Testis (tissue), 3 donors: ENCODE measurements around the gene LTBP1. TPM values are rescaled to one million over a fixed set of nuclear protein-coding genes. Genes with fewer than 3 reads are reported as not detected.
"Not testable (repeated sequence)": the region's sequence is repeated elsewhere in the genome, so short reads cannot be mapped to it uniquely, and the experiment has no call there.

Source experiments
- DNase-seq: peaks from one replicate; pipeline ENCODE4 v3.0.0-alpha.2; 2019
- H3K27ac ChIP-seq, 2 donors: fragments of 200-600 bp; sonication (generic); one replicate each; pipeline ENCODE4 v1.5.1; 2019
- H3K27me3 ChIP-seq: fragments of 200-600 bp; sonication (generic); one replicate; pipeline ENCODE4 v1.5.1; 2019
- H3K36me3 ChIP-seq: fragments of 200-600 bp; sonication (generic); one replicate; pipeline ENCODE4 v1.5.1; 2017; ENCODE audit warnings: low read depth; ENCODE audit errors: missing control alignments
- H3K4me1 ChIP-seq: fragments of 200-600 bp; sonication (generic); one replicate; pipeline ENCODE4 v1.5.1; 2019
- H3K4me3 ChIP-seq, 2 donors: fragments of 200-600 bp; sonication (generic); one replicate each; pipeline ENCODE4 v1.5.1; 2017 to 2019
- H3K9me3 ChIP-seq: fragments of 200-600 bp; sonication (generic); one replicate; pipeline ENCODE4 v1.5.1; 2017
- POLR2A ChIP-seq: fragments of 450-650 bp; IDR thresholded peaks from one replicate; pipeline ENCODE4 v1.6.1; 2017; ENCODE audit warnings: antibody characterized with exemption, mild to moderate bottlenecking, moderate library complexity
- WGBS, 2 donors: methylation state at CpG; one replicate each; pipeline ENCODE4 v1.1.5; 2018; 5-methylcytosine and 5-hydroxymethylcytosine counted together
- intact Hi-C: fragments of 100-400 bp; cut with DNase I; formaldehyde crosslinking; loops from one replicate; pipeline ENCODE4 v1.15.1; 2023; ENCODE audit warnings: low total_unique reads
- polyA plus RNA-seq: library from polyadenylated mRNA; stranded (reverse); fragments of 350-450 nt; fragmentation: Illumina TruSeq; extraction: RNeasy Lipid Tissue Mini Kit (QIAGEN cat#74804); gene quantifications from one replicate; pipeline ENCODE4 v1.2.3, GENCODE V29; 2014; ENCODE audit warnings: low read depth, low replicate concordance; ENCODE audit not compliant: insufficient read depth
- total RNA-seq, 2 donors: library from RNA; depleted of rRNA; stranded (reverse); fragments of >200 nt; gene quantifications; one replicate each; pipeline ENCODE4 v1.2.3, GENCODE V29; 2016
- TF ChIP-seq, protein P1 (sequence below), 3 experiments: fragments of 450-650 bp in 2 of 3; fragments of 200-600 bp in 1 of 3; sonication (generic) in 1 of 3; IDR thresholded peaks; one replicate each; pipeline ENCODE4 v1.5.1; 2016 to 2019; ENCODE audit warnings: antibody characterized with exemption in 3 of 3, mild to moderate bottlenecking in 2 of 3, moderate library complexity in 1 of 3

Gene LTBP1
- total and polyA plus RNA-seq, 3 donors from 2014 or later: 39.6 to 51.5 (median 44.0) TPM

DNA sequence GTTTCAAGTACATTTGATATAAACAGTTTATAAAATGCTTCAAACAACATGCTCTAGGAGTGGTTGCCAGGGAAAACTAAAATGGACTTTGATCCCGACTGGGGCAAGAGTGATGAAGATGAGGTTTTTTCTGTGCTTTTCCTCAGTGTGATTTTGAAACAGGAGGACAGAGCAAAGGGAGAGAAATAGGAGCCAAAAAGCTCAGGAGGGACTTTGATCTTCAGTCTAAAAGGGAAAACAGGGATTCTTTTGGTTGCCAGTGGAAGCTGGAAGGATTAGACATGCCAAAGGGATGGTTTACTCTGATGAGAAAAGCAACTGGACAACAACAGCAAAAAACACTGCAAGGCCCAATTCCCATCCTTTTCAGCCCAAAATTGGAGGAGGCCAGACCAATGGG, 95.5 kb downstream of the LTBP1 start:
- no peaks in the 10 kb centered on the region for H3K27me3 ChIP-seq
- DNase-seq: no peak
- no peak overlapping the region for H3K27ac ChIP-seq
- WGBS, 2 donors: 45 to 56% methylated on average over 1 of the region's 1 CpG
- no peak overlapping the region for H3K4me3 ChIP-seq
- intact Hi-C loops: no loop called here
- H3K9me3 ChIP-seq: no peaks in the 10 kb centered on the region
- no peaks in the 10 kb centered on the region for H3K36me3 ChIP-seq
- no peaks in the 10 kb centered on the region for H3K4me1 ChIP-seq
- TF ChIP-seq, protein P1, sequence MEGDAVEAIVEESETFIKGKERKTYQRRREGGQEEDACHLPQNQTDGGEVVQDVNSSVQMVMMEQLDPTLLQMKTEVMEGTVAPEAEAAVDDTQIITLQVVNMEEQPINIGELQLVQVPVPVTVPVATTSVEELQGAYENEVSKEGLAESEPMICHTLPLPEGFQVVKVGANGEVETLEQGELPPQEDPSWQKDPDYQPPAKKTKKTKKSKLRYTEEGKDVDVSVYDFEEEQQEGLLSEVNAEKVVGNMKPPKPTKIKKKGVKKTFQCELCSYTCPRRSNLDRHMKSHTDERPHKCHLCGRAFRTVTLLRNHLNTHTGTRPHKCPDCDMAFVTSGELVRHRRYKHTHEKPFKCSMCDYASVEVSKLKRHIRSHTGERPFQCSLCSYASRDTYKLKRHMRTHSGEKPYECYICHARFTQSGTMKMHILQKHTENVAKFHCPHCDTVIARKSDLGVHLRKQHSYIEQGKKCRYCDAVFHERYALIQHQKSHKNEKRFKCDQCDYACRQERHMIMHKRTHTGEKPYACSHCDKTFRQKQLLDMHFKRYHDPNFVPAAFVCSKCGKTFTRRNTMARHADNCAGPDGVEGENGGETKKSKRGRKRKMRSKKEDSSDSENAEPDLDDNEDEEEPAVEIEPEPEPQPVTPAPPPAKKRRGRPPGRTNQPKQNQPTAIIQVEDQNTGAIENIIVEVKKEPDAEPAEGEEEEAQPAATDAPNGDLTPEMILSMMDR (IDR thresholded peaks at IDR 0.05): no peak
- no peak for TF ChIP-seq POLR2A

DNA sequence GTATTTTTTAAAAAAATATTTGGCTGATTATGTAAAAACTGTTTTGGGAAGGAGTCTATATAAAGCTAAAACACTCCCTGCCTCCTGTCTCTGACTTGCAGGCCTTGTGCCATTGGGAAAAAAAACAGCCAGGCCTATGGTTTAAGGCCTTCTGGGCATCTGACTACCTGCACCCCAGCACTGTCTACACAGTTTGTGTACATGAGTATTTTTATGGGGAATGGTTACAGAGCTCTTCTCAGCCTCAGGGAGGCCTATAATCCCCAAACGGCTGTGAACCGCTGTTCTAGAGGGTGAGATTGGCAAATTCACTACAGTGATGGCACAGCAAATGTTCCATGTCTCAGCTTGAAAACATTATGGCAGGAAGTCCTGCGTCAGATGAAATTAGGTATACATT, 96.1 kb downstream of the LTBP1 start:
- H3K9me3 ChIP-seq: no peaks in the 10 kb centered on the region
- intact Hi-C loops: no loop called here
- H3K36me3 ChIP-seq: no peaks in the 10 kb centered on the region
- no peaks in the 10 kb centered on the region for H3K4me1 ChIP-seq
- no peak for TF ChIP-seq POLR2A
- TF ChIP-seq, protein P1 (IDR thresholded peaks at IDR 0.05): no peak
- no peaks in the 10 kb centered on the region for H3K27me3 ChIP-seq
- no peak for DNase-seq
- 94 to 100% methylated on average over 3 of the region's 3 CpGs for WGBS, 2 donors
- no peak overlapping the region for H3K4me3 ChIP-seq
- no peak overlapping the region for H3K27ac ChIP-seq

DNA sequence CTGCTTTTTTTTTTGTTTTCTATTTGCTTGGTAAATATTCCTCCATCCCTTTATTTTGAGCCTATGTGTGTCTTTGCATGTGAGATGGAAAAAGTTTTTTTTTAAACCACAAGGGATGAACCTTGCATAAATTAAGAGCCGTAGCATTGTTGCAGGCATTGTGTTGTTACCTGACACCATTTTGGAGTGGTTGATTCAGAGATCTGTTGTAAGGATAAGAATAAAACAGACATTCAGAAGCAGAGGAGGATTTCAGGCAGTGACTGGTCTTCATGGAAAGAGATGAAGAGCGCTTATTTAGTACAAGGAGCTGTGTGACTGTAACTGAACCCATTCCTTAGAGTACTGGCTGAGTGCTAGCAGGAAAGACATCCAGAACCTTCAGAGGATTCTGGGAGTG, 101.2 kb downstream of the LTBP1 start:
- no peaks in the 10 kb centered on the region for H3K4me1 ChIP-seq
- 28 to 41% methylated on average over 2 of the region's 2 CpGs for WGBS, 2 donors
- H3K36me3 ChIP-seq: no peaks in the 10 kb centered on the region
- TF ChIP-seq, protein P1 (IDR thresholded peaks at IDR 0.05): no peak
- no peak for TF ChIP-seq POLR2A
- no peak for DNase-seq
- H3K27ac ChIP-seq: no peak overlapping the region
- H3K9me3 ChIP-seq: no peaks in the 10 kb centered on the region
- H3K27me3 ChIP-seq: no peaks in the 10 kb centered on the region
- H3K4me3 ChIP-seq: no peak overlapping the region
- intact Hi-C loops: no loop called here

DNA sequence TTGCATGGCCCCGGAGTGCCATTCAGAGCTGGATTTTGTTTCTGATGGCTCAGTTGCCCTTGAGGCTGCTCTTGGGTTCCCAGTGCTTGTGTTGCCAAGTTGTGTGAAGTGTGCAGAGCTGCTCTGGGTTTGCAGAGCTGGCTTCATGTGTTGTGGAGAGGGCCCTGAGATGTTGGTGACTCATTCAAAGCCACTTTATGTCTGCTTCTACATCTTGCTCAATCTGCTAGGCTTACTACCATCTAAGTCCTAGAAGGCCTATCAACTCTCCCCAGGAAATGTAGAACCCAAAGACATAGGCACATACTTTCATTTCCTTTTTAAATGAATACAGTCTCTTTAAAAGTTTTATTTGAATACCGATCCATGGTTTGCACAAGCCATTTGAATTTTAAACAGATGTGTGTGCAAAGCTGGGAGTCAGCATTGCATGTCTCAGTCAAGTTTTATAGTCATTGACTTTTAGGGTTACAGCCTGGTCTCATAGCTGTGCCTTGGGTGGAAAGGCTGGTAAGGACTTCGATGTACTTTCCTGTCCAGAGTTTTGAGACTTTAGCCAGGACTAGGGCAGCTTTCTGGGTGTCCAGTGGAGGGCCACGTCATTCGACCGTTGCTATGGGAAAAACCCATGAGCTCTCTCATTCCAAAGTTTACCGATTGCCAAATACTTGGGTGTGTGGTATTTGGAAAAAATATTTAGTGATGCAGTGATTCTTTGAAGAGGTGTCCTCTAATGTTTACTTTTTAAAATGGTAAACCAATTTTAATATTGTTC, 105.0 kb downstream of the LTBP1 start:
- DNase-seq: peak; percentile 26
- no peaks in the 10 kb centered on the region for H3K27me3 ChIP-seq
- H3K27ac ChIP-seq: peak overlapping the region in 1 of 2 donors; percentile 2
- H3K4me1 ChIP-seq: no peaks in the 10 kb centered on the region
- no peak for TF ChIP-seq POLR2A
- TF ChIP-seq, protein P1 (IDR thresholded peaks at IDR 0.05): no peak
- no peak overlapping the region for H3K4me3 ChIP-seq
- no peaks in the 10 kb centered on the region for H3K36me3 ChIP-seq
- 72 to 81% methylated on average over 7 of the region's 7 CpGs for WGBS, 2 donors
- no peaks in the 10 kb centered on the region for H3K9me3 ChIP-seq
- intact Hi-C loops: no loop called here

DNA sequence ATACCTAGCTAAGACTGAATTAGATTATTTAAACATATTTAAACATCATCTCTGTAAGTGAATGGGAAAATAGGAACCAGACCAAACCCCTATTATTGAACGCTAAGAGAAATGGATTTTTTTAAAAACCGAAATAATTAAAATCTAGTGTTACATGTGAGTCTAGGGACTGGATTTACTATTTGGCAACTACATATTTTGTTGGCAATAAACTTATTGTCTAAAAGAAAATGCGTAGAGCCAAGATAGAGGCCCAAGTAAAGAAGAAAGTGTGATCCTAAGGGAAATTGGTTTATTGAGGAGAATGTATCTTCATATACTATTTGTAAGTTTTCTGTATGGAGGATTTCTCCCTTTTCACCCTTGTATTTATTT, 105.6 kb downstream of the LTBP1 start:
- Histone ChIP-seq H3K9me3 (no peaks in the 10 kb centered on the region), H3K27me3 (no peaks in the 10 kb centered on the region), H3K4me3 (no peak overlapping the region), H3K4me1 (no peaks in the 10 kb centered on the region), H3K36me3 (no peaks in the 10 kb centered on the region), H3K27ac (peak overlapping the region in 1 of 2 donors; percentile 2)
- no peak for TF ChIP-seq POLR2A
- no peak for DNase-seq
- 69 to 85% methylated on average over 3 of the region's 3 CpGs for WGBS, 2 donors
- intact Hi-C loops: no loop called here

DNA sequence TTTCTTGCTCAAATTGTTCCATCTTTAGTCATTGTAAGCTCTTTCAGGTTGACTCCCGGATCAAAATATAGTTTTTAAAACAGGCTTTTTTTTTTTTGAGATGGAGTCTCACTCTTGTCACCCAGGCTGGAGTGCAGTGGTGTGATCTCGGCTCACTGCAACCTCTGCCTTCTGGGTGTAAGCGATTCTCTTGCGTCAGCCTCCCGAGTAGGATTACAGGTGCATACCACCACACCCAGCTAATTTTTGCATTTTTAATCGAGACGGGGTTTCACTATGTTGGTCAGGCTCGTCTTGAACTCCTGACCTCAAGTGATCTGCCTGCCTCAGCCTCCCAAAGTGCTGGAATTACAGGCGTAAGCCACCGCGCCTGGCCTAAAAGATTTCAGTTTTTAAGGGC, 106.0 kb downstream of the LTBP1 start:
- intact Hi-C loops: not testable (repeated sequence)

More for the DNA sequence above, 106.0 kb downstream of the LTBP1 start:
- peak overlapping the region in 1 of 2 donors; percentile 2 for H3K27ac ChIP-seq
- 97 to 99% methylated on average over 11 of the region's 11 CpGs for WGBS, 2 donors
- not testable (repeated sequence) for H3K36me3 ChIP-seq, H3K9me3 ChIP-seq, DNase-seq, H3K27me3 ChIP-seq, H3K4me3 ChIP-seq, H3K4me1 ChIP-seq
